Ascending aorta (tissue), 2 donors: Measurements from ENCODE around the gene ANKRD39. TPM values are rescaled to one million over a fixed set of nuclear protein-coding genes. Genes with fewer than 3 reads are reported as not detected.

Experiments used
- DNase-seq, 2 donors: peaks; one replicate each; pipeline ENCODE4 v3.0.0-alpha.2; 2019; ENCODE audit warnings: low spot score in 2 of 2
- H3K27ac ChIP-seq, 2 donors: fragments of 200-600 bp; sonication (generic); one replicate each; pipeline ENCODE4 v1.5.1; 2016 to 2017; ENCODE audit warnings: mild to moderate bottlenecking in 1 of 2
- H3K27me3 ChIP-seq: fragments of 200-600 bp; sonication (generic); one replicate; pipeline ENCODE4 v1.5.1; 2017
- H3K36me3 ChIP-seq, 2 donors: fragments of 200-600 bp; sonication (generic); one replicate each; pipeline ENCODE4 v1.5.1; 2016
- H3K4me1 ChIP-seq, 2 donors: fragments of 200-600 bp; sonication (generic); one replicate each; pipeline ENCODE4 v1.5.1; 2016 to 2017; ENCODE audit warnings: mild to moderate bottlenecking in 1 of 2
- H3K4me3 ChIP-seq, 2 donors: fragments of 200-600 bp; sonication (generic); one replicate each; pipeline ENCODE4 v1.5.1; 2016 to 2017; ENCODE audit warnings: mild to moderate bottlenecking in 1 of 2
- H3K9me3 ChIP-seq, 2 donors: fragments of 200-600 bp; sonication (generic); one replicate each; pipeline ENCODE4 v1.5.1; 2016
- CTCF ChIP-seq, 3 experiments: fragments of 200-600 bp in 2 of 3; fragments of 450-650 bp in 1 of 3; sonication (generic) in 2 of 3; IDR thresholded peaks; one replicate each; pipeline ENCODE4 v1.5.1; 2016 to 2019; ENCODE audit warnings: antibody characterized with exemption in 3 of 3, mild to moderate bottlenecking in 1 of 3, moderate library complexity in 1 of 3
- intact Hi-C: fragments of 100-400 bp; cut with DNase I; formaldehyde crosslinking; loops from one replicate; pipeline ENCODE4 v1.15.1; 2023
- total RNA-seq: library from RNA; depleted of rRNA; stranded (reverse); fragments of >200 nt; gene quantifications from one replicate; pipeline ENCODE4 v1.1.0, GENCODE V29; 2016

ANKRD39 gene, protein sequence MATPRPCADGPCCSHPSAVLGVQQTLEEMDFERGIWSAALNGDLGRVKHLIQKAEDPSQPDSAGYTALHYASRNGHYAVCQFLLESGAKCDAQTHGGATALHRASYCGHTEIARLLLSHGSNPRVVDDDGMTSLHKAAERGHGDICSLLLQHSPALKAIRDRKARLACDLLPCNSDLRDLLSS
- total RNA-seq = 2.3 TPM

DNA sequence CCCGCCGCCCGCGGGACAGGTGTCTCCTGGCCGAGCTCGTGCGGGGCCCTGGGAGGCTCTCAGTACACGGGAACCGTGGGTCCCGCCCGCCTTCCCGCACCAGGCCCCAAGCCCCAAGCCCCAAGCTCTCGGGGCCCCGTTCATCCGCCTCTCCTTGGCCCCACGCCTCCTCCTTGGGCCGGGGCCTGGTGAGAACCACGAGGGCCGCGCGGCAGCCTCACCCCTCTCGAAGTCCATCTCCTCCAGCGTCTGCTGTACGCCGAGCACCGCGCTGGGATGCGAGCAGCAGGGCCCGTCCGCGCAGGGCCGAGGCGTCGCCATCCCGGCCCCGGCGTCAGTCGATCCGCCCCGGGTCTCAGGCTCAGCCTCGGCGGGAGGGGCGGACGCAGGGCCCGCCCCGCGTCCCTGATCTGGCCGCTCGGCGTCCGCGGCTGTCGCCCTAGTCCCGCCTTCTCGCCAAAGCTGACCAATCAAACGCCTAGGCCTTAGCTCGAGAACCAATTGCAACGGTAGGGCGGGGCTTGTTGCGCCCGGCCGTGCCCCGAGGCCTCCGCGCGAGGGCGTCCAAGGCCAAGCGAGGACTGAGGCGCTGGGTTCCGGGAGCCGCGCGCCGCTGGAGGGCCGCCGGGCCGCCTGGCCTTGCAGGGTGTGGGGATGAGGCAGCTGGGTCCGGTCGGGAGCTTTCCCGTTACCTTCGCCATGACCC lies at the start of gene ANKRD39:
Gene ANKRD39, minus strand, starts transcription at position 350 of the 706 bp plus-strand sequence. Its CDS starts 29 bp downstream, at position 321.
- Histone ChIP-seq H3K9me3 (no peaks in the 10 kb centered on the region), H3K27me3 (no peaks in the 10 kb centered on the region), H3K4me1 (peaks cover 3 to 22% of the 10 kb centered on the region in 2 donors), H3K27ac (peak within 1 kb of the TSS; percentile 78 to 79), H3K4me3 (peak within 1 kb of the TSS; percentile 63 to 84), H3K36me3 (peaks cover 29 to 47% of the 10 kb centered on the region in 2 donors)
- peak; percentile 95 to 99 for DNase-seq
- intact Hi-C loops = loop anchor here (1.0 to 2.0 kb wide), 6 partner anchors 11 to 97 kb away; partner anchors contain the start of genes CNNM3 and CNNM4
- peak; percentile 81 to 94 (median 83) for TF ChIP-seq CTCF (IDR thresholded peaks at IDR 0.05)

DNA sequence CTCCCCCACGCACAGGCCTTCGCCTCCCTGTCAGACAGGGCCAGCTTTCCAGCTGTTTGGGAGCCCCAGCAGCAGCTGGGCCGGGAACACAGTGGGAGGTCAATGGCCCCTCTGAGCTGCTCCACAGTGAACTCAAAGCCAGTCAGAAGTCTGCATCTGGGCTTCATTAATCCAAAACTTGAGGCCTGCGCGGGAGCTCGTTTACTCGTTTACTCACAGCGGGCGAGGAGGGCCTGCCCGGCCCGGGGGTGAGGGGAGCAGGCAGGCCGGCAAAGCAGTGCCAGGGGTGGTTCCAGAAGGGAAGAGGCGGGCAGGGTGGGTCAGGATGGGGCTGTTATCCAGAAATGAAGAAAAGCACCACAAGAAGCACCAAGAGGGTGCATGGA lies 48.9 kb upstream of the ANKRD39 start:
- peak in 1 of 3 experiments; percentile 5 for TF ChIP-seq CTCF (IDR thresholded peaks at IDR 0.05)
- intact Hi-C loops = loop anchor here (1.0 to 5.0 kb wide), 8 partner anchors 20 to 369 kb away; partner anchors contain the start of genes ANKRD39, ARID5A, CNNM3 and LMAN2L
- H3K4me1 ChIP-seq = peaks cover 7 to 38% of the 10 kb centered on the region in 2 donors
- no peaks in the 10 kb centered on the region for H3K27me3 ChIP-seq
- DNase-seq = peak in 1 of 2 donors; percentile 78
- H3K36me3 ChIP-seq = no peaks in the 10 kb centered on the region
- H3K27ac ChIP-seq = peak overlapping the region; percentile 95 to 98
- no peaks in the 10 kb centered on the region for H3K9me3 ChIP-seq
- peak overlapping the region; percentile 40 to 56 for H3K4me3 ChIP-seq

- DNase-seq = no peak
- TF ChIP-seq CTCF (IDR thresholded peaks at IDR 0.05) = no peak
- Histone ChIP-seq H3K36me3 (no peaks in the 10 kb centered on the region), H3K4me3 (no peak overlapping the region), H3K4me1 (peaks cover 7 to 40% of the 10 kb centered on the region in 2 donors), H3K27ac (peak overlapping the region; percentile 55 to 98), H3K9me3 (no peaks in the 10 kb centered on the region), H3K27me3 (no peaks in the 10 kb centered on the region)
- intact Hi-C loops = no loop called here
These were observed 46.0 kb upstream of the ANKRD39 start for GRCh38 chr2:96903815-96904214.

DNA sequence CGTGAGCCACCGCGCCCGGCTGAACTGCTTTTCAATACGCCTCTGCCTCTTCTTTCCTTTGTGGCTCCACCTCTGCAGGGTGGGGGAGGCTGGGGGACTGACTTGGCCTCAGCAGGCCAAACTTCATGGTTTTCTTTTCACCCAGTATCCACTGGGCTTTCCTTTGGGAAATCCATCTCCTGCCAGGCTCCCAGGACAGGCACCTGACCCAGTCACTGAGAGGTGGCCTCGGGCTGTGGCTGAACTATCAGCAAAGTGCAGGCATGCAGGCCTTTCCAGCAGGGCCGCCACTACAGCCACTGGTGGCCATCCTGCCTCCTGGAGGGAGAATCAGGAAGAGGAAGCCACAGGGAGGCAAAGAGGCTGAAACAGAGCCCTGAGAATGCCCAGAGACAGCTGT lies 45.5 kb upstream of the ANKRD39 start:
- Histone ChIP-seq H3K36me3 (no peaks in the 10 kb centered on the region), H3K27ac (peak overlapping the region; percentile 55 to 98), H3K4me1 (peaks cover 7 to 39% of the 10 kb centered on the region in 2 donors), H3K27me3 (no peaks in the 10 kb centered on the region), H3K9me3 (no peaks in the 10 kb centered on the region), H3K4me3 (no peak overlapping the region)
- no peak for DNase-seq
- TF ChIP-seq CTCF (IDR thresholded peaks at IDR 0.05) = no peak
- intact Hi-C loops = no loop called here

- Histone ChIP-seq H3K36me3 (no peaks in the 10 kb centered on the region), H3K27ac (no peak overlapping the region), H3K4me3 (no peak overlapping the region), H3K27me3 (no peaks in the 10 kb centered on the region), H3K9me3 (no peaks in the 10 kb centered on the region), H3K4me1 (peaks cover 3 to 14% of the 10 kb centered on the region in 2 donors)
- intact Hi-C loops = no loop called here
- no peak for DNase-seq
- no peak for TF ChIP-seq CTCF (IDR thresholded peaks at IDR 0.05)
These were observed 42.4 kb upstream of the ANKRD39 start for GRCh38 chr2:96900237-96900636.
